ENCODE data around the gene ZCCHC7.

Gene ZCCHC7

GRCh38 chr9:37283730-37284325, 163.5 kb downstream of the ZCCHC7 start:
- POLR2A ChIA-PET (ENCODE audit: low non-redundant PET): interaction anchor here (0.6 kb wide), 1 partner anchor 21 kb away, joined by 8 read pairs; no protein-coding TSS in a partner anchor
- TF ChIP-seq CTCF (conservative IDR thresholded peaks at IDR 0.05; ENCODE audit: low read depth): no peak
- H3K27ac ChIP-seq: no peak overlapping the region
- no peak for DNase-seq (ENCODE audit: low spot score)
- CTCF ChIA-PET: no interaction called here

GRCh38 chr9:37284636-37285035, 164.3 kb downstream of the ZCCHC7 start:
- ChIA-PET CTCF (no interaction called here), POLR2A (ENCODE audit: low non-redundant PET) (no interaction called here)
- H3K27ac ChIP-seq: no peak overlapping the region
- no peak for DNase-seq (ENCODE audit: low spot score)
- TF ChIP-seq CTCF (conservative IDR thresholded peaks at IDR 0.05; ENCODE audit: low read depth): no peak

- CTCF ChIA-PET: interaction anchor here (0.6 kb wide), 1 partner anchor 430 kb away, joined by 3 read pairs; no protein-coding TSS in a partner anchor
- TF ChIP-seq CTCF (conservative IDR thresholded peaks at IDR 0.05; ENCODE audit: low read depth): no peak
- H3K27ac ChIP-seq: no peak overlapping the region
- POLR2A ChIA-PET (ENCODE audit: low non-redundant PET): no interaction called here
- no peak for DNase-seq (ENCODE audit: low spot score)
These were observed 166.3 kb downstream of the ZCCHC7 start for GRCh38 chr9:37286530-37287175.

- no peak for TF ChIP-seq CTCF (conservative IDR thresholded peaks at IDR 0.05; ENCODE audit: low read depth)
- POLR2A ChIA-PET (ENCODE audit: low non-redundant PET): no interaction called here
- H3K27ac ChIP-seq: no peak overlapping the region
- DNase-seq (ENCODE audit: low spot score): no peak
- CTCF ChIA-PET: interaction anchor here (0.6 kb wide), 1 partner anchor 431 kb away, joined by 3 read pairs; no protein-coding TSS in a partner anchor
These were observed 166.9 kb downstream of the ZCCHC7 start for GRCh38 chr9:37287317-37287716.

- no peak overlapping the region for H3K27ac ChIP-seq
- ChIA-PET POLR2A (ENCODE audit: low non-redundant PET) (no interaction called here), CTCF (no interaction called here)
- no peak for DNase-seq (ENCODE audit: low spot score)
- TF ChIP-seq CTCF (conservative IDR thresholded peaks at IDR 0.05; ENCODE audit: low read depth): no peak
These were observed 169.3 kb downstream of the ZCCHC7 start for GRCh38 chr9:37289631-37290030.

- no peak for TF ChIP-seq CTCF (conservative IDR thresholded peaks at IDR 0.05; ENCODE audit: low read depth)
- no peak for DNase-seq (ENCODE audit: low spot score)
- H3K27ac ChIP-seq: peak overlapping the region; percentile 85
- ChIA-PET CTCF (no interaction called here), POLR2A (ENCODE audit: low non-redundant PET) (no interaction called here)
These were observed 170.1 kb downstream of the ZCCHC7 start for GRCh38 chr9:37290366-37290939.
